Muscle of arm (tissue), 12 donors: ENCODE results near the gene ZFAND6. TPM values are rescaled to one million over a fixed set of nuclear protein-coding genes. Genes with fewer than 3 reads are reported as not detected.
"Not testable (repeated sequence)": the region's sequence is repeated elsewhere in the genome, so short reads cannot be mapped to it uniquely, and the experiment has no call there.

Experiments
- DNase-seq: peaks from one replicate; pipeline ENCODE4 v3.0.0-alpha.2; 2013
- polyA plus RNA-seq, 12 donors: library from polyadenylated mRNA; unstranded; fragments of 120-200 nt; gene quantifications; one replicate each; pipeline ENCODE4 v1.2.1, GENCODE V29; 2013; ENCODE audit not compliant: insufficient read length in 12 of 12

Gene ZFAND6
- polyA plus RNA-seq, 12 donors: 96.8 to 736 (median 114) TPM

GRCh38 chr15:80136854-80137253 is 77.4 kb downstream of the ZFAND6 start:
- no peak for DNase-seq

DNA sequence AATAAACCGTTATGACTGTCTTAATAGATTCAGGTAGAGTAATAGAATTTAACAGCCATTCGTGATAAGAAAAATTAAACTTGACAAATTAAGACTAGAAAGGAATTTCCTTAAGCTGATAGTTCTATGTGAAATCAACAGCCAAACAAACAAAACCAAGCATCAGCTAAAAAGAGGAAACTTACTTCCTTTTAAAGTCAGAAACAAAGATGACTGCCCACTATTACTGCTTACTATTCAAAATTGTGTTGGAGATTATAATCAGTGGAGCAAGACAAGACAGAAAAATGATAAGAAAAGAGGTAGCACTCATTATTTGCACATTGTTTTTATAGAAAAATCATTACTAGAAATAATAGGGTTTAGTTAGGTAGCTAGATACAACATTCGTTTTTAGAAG is 79.5 kb downstream of the ZFAND6 start:
- no peak for DNase-seq

DNA sequence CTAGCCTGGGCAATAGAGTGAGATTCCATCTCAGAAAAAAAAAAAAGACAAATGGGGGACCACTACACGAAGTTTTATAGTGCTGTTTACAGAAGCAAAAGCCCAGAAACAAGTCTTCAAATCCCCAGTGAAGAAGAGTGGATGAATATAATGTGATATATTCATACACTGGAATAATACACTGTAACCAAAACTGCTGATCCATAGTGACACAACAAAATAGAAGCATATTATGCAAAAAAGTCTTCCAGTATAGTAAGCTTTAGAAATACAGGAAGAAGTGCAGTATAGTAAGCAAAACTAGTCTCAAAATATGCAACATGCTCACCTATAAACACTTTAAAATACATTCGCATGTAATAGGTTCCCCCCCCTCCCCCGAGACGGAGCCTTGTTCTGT is 81.4 kb downstream of the ZFAND6 start:
- DNase-seq: no peak

- no peak for DNase-seq
Measured at GRCh38 chr15:80141916-80142598, 82.6 kb downstream of the ZFAND6 start.

DNA sequence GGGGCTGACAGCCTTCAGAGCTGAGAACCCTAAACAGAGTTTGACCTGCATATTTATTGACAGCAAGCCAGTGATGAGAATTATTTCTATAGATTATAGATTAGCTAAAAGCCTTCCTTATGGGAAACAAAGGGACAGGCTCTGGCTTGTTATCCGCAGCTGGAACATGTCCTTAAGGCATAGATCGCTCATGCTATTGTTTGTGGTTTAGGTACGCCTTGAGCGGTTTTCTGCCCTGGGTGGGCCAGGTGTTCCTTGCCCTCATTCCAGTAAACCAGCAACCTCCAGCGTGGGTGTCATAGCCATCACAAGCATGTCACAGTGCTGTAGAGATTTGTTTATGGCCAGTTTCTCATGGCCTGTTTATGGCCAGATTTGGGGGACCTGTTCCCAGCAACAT is 83.2 kb downstream of the ZFAND6 start:
- DNase-seq: no peak

GRCh38 chr15:80151148-80151547 is 91.7 kb downstream of the ZFAND6 start:
- DNase-seq: no peak

DNA sequence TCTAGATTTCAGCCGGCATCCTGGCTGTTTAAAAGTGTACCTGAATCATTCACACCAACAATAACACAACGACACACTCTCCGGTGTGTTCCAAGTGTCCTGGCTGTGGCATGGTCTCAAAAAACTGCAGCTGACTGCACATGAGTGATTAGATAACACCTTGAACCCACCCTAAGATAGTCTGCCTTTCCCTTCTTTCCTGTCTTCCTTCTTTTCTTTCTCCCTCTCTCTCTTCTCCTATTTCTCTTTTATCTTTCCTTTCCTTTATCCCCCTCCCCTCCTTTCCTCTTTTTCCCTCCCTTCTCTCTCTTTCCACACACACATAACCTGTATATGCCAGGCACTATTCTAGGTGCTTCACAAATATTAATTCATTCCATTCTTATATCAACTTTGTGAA is 92.1 kb downstream of the ZFAND6 start:
- DNase-seq: no peak

DNA sequence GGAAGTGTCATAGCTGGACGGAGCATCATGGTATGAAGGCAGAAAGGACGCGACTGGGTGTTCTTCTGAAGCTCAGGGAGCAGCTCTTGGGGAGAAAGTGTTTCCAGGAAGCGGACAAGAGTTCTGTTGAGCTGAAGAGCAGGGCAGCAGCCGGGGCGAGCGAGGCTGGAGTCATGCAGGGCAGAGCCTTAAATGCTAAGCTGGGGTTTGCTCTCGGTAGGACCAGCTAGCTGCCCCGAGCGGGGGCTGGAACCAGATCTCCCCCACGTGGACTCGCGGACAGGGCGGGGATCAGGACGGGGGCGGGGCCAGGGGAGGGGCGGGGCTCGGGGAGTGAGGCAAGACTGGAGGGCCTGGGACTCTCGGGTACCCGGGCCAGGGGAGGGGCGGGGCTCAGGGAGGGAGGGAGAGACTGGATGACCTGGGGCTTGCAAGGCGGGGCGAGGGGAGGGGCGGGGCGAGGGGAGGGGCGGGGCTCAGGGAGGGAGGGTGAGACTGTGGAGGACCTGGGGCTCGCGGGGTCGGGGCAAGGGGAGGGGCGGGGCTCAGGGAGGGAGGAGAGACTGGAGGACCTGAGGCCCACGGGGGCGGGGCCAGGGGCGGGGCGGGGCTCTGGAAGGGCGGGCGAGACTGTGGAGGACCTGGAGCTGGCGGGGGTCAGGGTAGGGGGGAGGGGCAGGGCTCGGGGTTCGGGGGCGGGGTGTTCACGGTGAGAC is 92.9 kb downstream of the ZFAND6 start:
- DNase-seq: peak; percentile 86

DNA sequence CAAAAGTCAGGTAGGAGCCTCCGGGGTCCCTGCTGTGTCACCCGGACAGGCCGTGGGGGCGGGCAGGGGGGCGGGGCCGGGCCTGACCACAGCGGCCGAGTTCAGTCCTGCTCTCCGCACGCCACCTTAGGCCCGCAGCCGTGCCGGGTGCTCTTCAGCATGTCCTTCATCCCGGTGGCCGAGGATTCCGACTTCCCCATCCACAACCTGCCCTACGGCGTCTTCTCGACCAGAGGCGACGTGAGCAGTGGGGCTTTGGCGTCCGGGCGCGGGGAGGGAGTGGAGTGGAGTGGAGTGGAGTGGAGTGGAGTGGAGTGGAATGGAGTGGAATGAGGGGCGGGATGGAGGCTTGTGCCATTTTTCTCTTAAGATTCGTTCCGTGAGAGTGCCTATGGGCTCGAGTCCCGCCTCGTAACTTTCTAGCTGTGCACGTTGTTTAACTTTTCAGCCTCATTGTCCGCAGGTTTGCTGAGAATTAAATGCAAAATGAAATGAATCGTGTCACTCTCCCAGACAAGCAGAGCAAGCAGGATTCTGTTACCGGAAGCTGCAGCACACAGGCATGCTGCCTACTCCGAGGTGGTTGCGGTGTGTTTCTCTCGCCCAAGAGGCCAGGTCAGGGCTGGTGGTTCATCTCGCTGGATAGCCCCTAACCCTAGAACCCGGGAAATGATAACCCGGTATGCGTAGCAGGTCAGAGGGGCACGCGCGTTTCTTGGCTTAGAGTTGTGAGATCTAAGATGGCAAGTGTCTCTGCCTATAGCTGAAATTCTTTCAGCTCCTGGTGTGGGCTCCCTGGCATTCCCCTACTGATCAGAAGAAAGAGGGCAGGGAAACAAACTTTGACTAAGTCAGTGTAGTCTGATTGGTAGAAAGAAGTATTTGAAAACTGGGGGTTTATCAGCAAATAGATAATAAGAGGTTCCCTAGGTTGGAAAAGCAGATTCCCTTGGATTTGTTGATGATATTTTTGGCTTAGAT is 93.7 kb downstream of the ZFAND6 start, which contains the start of gene FAH:
Gene FAH, plus strand, starts transcription at position 104 of the 981 bp plus-strand sequence. Its CDS starts 56 bp downstream, at position 160.
- peak; percentile 61 for DNase-seq

- DNase-seq: no peak
Measured at GRCh38 chr15:80153900-80154299, 94.4 kb downstream of the ZFAND6 start.

- no peak for DNase-seq
Measured at GRCh38 chr15:80154336-80154735, 94.9 kb downstream of the ZFAND6 start.

DNA sequence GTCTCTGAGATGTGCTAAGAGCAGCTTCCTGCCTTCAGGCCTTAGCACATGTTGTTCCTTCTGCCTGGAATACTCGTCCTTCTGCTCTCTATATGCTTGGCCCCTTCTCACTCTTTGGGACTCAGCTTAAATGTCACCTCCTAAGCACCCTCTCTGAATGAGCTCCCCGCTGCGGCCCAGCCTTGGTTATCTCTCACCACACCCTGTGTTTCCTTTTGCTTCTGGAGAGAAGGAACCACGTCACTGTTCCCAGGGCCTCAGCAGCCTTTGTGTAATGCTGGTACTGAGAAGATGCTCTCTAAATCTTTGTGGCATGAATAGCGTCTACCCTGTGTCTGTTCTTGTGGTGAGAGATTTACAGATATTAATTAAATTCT is 95.5 kb downstream of the ZFAND6 start:
- no peak for DNase-seq

DNA sequence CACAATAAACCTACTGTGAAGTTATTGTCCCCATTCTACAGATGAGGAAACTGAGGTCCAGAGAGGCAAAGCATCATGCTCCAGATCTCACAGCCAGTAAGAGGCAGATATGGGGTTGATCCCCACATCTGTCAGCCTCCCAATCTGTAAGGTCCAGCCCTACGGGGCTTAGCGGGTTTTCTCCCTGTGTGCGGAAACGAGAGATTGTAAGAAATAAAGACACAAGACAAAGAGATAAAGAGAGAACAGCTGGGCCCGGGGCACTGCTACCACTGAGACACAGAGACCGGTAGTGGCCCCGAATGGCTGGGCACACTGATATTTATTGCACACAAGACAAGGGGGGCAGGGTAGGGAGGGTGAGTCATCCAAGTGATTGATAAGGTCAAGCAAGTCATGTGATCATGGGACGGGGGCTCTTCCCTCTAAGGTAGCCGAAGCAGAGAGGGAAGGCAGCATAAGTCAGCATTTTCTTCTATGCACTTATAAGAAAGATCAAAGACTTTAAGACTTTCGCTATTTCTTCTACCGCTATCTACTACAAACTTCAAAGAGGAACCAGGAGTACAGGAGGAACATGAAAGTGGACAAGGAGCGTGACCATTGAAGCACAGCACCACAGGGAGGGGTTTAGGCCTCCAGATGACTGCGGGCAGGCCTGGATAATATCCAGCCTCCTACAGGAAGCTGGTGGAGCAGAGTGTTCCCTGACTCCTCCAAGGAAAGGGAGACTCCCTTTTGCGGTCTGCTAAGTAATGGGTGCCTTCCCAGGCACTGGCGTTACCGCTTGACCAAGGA is 96.1 kb downstream of the ZFAND6 start:
- DNase-seq: not testable (repeated sequence)

GRCh38 chr15:80156176-80156720 is 96.8 kb downstream of the ZFAND6 start:
- no peak for DNase-seq

GRCh38 chr15:80157215-80157614 is 97.7 kb downstream of the ZFAND6 start:
- DNase-seq: no peak

GRCh38 chr15:80159301-80159700 is 99.8 kb downstream of the ZFAND6 start:
- no peak for DNase-seq

- DNase-seq: no peak
Measured at GRCh38 chr15:80159811-80160569, 100.5 kb downstream of the ZFAND6 start.

- no peak for DNase-seq
Measured at GRCh38 chr15:80160570-80161156, 101.2 kb downstream of the ZFAND6 start.

DNA sequence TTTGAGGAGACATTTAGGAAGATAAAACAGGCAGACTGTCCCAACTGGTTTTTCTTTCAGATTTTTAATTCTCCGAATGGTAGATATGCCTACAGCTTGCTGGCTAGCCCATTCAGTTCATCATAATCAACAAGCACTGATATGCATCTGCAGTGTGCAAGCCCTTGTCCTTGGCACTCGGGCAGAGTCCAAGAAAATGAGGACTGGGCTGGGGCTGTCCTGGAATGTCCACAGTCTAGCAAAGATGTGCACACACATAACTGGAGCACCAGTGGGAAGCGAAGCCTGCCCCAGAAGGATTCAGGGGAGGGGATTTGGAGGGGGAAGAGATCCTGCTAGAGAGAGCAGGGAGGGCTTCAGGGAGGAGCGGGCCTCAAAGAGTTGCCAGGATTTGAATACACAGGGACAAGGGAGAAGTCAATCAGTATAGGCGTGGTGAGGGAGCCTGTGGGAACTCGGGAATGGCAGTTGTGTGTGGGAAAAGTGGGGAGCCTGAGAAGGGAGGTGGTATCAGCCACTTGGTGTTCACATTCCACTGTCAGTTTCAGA is 102.1 kb downstream of the ZFAND6 start:
- DNase-seq: no peak
